ENCODE data around the gene RAPGEF3.
A peak's percentile ranks its signal among the peaks of the same experiment; 100 is the strongest.

RAPGEF3 gene

GRCh38 chr12:47742253-47742825 lies 16.3 kb downstream of the RAPGEF3 start:
- no peak for DNase-seq (ENCODE audit: low spot score)

- peak; percentile 97 for DNase-seq (ENCODE audit: low spot score)
Measured at GRCh38 chr12:47741340-47741703, 17.4 kb downstream of the RAPGEF3 start.

- DNase-seq (ENCODE audit: low spot score) = no peak
Measured at GRCh38 chr12:47740606-47741339, 17.9 kb downstream of the RAPGEF3 start.

GRCh38 chr12:47739979-47740378 lies 18.7 kb downstream of the RAPGEF3 start:
- no peak for DNase-seq (ENCODE audit: low spot score)

GRCh38 chr12:47739297-47739696 lies 19.4 kb downstream of the RAPGEF3 start:
- no peak for DNase-seq (ENCODE audit: low spot score)

GRCh38 chr12:47737936-47738594 lies 20.6 kb downstream of the RAPGEF3 start:
- no peak for DNase-seq (ENCODE audit: low spot score)

- DNase-seq (ENCODE audit: low spot score) = peak; percentile 86
Measured at GRCh38 chr12:47736877-47737676, 21.6 kb downstream of the RAPGEF3 start.

- no peak for DNase-seq (ENCODE audit: low spot score)
Measured at GRCh38 chr12:47736216-47736615, 22.5 kb downstream of the RAPGEF3 start.

- DNase-seq (ENCODE audit: low spot score) = no peak
Measured at GRCh38 chr12:47735649-47736048, 23.0 kb downstream of the RAPGEF3 start.

GRCh38 chr12:47734725-47735480 lies 23.8 kb downstream of the RAPGEF3 start:
- peak; percentile 77 for DNase-seq (ENCODE audit: low spot score)

- no peak for DNase-seq (ENCODE audit: low spot score)
Measured at GRCh38 chr12:47733142-47733541, 25.5 kb downstream of the RAPGEF3 start.

GRCh38 chr12:47732504-47732903 lies 26.2 kb downstream of the RAPGEF3 start:
- no peak for DNase-seq (ENCODE audit: low spot score)

GRCh38 chr12:47731723-47732122 lies 27.0 kb downstream of the RAPGEF3 start:
- no peak for DNase-seq (ENCODE audit: low spot score)

GRCh38 chr12:47730341-47730744 lies 28.3 kb downstream of the RAPGEF3 start:
- no peak for DNase-seq (ENCODE audit: low spot score)

- DNase-seq (ENCODE audit: low spot score) = no peak
Measured at GRCh38 chr12:47729233-47729632, 29.4 kb downstream of the RAPGEF3 start.

GRCh38 chr12:47725893-47726292 lies 32.8 kb downstream of the RAPGEF3 start:
- DNase-seq (ENCODE audit: low spot score) = no peak

- DNase-seq (ENCODE audit: low spot score) = no peak
Measured at GRCh38 chr12:47725091-47725772, 33.4 kb downstream of the RAPGEF3 start, which contains the start of gene ENDOU. Gene ENDOU, minus strand, starts transcription at chr12:47725490. Its CDS starts 77 bp downstream, at chr12:47725413.

- peak; percentile 67 for DNase-seq (ENCODE audit: low spot score)
Measured at GRCh38 chr12:47722941-47723631, 35.6 kb downstream of the RAPGEF3 start.

- DNase-seq (ENCODE audit: low spot score) = no peak
Measured at GRCh38 chr12:47722136-47722834, 36.4 kb downstream of the RAPGEF3 start.

Data from globus pallidus (tissue), 1 donor.